GM12864 (cell line): Measurements from ENCODE around the gene LEFTY2.
"Not testable (repeated sequence)": the region's sequence is repeated elsewhere in the genome, so short reads cannot be mapped to it uniquely, and the experiment has no call there.

ENCODE experiments used
- DNase-seq: peaks from one replicate; pipeline ENCODE4 v3.0.0-alpha.2; 2011; ENCODE audit warnings: low read depth
- H3K4me3 ChIP-seq: 2 replicates; pipeline ENCODE4 v1.5.1; 2011; ENCODE audit warnings: mild to moderate bottlenecking, low read depth, low read length, control low read depth
- TF ChIP-seq, protein P1 (sequence below): IDR thresholded peaks from 2 replicates; pipeline ENCODE4 v1.5.1; 2011; ENCODE audit warnings: low read depth, mild to moderate bottlenecking, moderate library complexity, low read length, control low read depth, inconsistent platforms; ENCODE audit errors: missing control alignments

Gene LEFTY2

DNA sequence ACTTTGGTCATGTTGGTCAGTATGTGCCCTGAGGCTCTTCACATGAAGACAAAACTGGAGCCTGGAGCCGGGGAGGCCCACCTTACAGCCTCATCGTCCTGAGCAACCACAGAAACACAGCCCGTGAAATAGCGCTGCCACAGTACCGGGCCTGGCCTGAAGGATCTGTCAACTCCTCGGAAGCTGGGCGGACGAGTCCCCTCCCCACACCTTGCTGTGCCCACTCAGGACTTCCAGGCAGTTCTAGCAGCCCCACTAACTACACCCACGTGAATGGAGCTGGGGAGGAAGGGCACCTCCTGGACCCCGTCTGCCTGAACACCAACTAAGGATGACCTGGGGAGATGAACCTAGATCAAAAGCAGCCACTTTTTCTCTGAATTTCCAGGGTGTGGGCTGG, 33.4 kb upstream of the LEFTY2 start:
- no peak for DNase-seq
- no peak overlapping the region for H3K4me3 ChIP-seq
- TF ChIP-seq, protein P1, sequence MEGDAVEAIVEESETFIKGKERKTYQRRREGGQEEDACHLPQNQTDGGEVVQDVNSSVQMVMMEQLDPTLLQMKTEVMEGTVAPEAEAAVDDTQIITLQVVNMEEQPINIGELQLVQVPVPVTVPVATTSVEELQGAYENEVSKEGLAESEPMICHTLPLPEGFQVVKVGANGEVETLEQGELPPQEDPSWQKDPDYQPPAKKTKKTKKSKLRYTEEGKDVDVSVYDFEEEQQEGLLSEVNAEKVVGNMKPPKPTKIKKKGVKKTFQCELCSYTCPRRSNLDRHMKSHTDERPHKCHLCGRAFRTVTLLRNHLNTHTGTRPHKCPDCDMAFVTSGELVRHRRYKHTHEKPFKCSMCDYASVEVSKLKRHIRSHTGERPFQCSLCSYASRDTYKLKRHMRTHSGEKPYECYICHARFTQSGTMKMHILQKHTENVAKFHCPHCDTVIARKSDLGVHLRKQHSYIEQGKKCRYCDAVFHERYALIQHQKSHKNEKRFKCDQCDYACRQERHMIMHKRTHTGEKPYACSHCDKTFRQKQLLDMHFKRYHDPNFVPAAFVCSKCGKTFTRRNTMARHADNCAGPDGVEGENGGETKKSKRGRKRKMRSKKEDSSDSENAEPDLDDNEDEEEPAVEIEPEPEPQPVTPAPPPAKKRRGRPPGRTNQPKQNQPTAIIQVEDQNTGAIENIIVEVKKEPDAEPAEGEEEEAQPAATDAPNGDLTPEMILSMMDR = no peak

- TF ChIP-seq, protein P1 = no peak
- no peak for DNase-seq
These were observed 32.1 kb upstream of the LEFTY2 start for GRCh38 chr1:225973158-225973557.

GRCh38 chr1:225972344-225973152, 31.5 kb upstream of the LEFTY2 start:
- TF ChIP-seq, protein P1 = no peak
- no peak for DNase-seq
- no peak overlapping the region for H3K4me3 ChIP-seq

More at GRCh38 chr1:225973158-225973557, 32.1 kb upstream of the LEFTY2 start:
- H3K4me3 ChIP-seq = no peak overlapping the region

DNA sequence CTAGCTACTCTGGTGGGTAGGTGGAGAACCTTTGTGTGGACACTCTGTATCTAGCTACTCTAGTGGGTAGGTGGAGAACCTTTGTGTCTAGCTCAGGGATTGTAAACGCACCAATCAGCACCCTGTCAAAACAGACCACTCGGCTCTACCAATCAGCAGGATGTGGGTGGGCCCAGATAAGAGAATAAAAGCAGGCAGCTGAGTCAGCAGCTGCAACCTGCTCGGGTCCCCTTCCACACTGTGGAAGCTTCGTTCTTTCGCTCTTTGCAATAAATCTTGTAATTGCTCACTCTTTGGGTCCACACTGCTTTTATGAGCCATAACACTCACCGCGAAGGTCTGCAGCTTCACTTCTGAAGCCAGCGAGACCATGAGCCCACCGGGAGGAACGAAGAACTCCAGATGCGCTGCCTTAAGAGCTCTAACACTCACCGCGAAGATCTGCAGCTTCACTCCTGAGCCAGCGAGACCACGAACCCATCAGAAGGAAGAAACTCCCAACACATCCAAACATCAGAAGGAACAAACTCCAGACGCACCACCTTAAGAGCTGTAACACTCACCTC, 29.7 kb upstream of the LEFTY2 start:
- DNase-seq = not testable (repeated sequence)

DNA sequence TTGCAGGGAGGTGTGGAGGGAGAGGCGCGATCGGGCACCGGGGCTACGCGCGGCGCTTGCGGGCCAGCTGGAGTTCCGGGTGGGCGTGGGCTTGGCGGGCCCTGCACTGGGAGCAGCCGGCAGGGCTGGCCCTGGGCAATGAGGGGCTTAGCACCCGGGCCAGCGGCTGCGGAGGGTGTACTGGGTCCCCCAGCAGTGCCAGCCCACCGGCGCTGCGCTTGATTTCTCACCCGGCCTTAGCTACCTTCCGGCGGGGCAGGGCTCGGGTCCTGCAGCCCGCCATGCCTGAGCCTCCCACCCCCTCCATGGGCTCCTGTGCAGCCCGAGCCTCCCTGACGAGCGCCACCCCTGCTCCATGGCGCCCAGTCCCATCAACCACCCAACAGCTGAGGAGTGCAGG, 28.7 kb upstream of the LEFTY2 start:
- H3K4me3 ChIP-seq, DNase-seq: not testable (repeated sequence)

More for the DNA sequence above, 29.7 kb upstream of the LEFTY2 start:
- H3K4me3 ChIP-seq = not testable (repeated sequence)

- no peak overlapping the region for H3K4me3 ChIP-seq
- TF ChIP-seq, protein P1 = no peak
- DNase-seq = no peak
These were observed 24.2 kb upstream of the LEFTY2 start for GRCh38 chr1:225965231-225965630.

DNA sequence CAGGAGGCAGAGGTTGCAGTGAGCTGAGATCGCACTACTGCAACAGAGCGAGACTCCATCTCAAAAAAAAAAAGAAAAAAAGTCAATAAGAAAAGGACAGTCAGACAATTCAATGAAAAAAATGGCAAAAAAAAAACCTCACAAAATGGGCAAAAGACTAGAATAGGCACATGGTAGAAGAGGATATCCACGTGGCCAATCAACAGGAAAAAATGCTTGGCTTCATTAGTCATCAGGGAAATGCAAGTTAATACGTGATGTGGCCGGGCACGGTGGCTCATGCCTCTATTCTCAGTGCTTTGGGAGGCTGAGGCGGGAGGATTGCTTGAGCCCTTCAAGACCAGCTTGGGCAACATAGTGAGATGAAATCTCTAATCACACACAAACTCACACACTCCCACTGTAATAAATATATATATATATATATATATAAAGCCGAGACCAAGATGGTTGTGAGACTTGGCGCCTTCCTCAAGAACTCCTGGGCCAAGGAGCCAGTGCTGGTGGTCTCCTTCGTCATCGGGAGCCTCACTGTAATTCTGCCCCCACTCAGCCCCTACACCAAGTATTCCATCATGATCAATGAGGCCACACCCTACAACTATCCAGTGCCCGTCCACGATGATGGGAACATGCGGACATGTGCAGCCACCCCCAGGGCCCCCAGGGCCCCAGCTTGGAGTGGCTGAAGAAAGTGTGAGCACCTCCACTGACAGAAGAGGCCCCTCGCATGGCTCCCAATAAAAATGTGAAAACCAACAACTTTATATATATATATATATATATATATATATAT, 22.9 kb upstream of the LEFTY2 start:
- no peak overlapping the region for H3K4me3 ChIP-seq
- TF ChIP-seq, protein P1 = no peak
- DNase-seq = no peak
